ENCODE data around the gene RALGAPB. TPM values are rescaled to one million over a fixed set of nuclear protein-coding genes. Genes with fewer than 3 reads are reported as not detected.

The RALGAPB gene
- total RNA-seq, 1 experiment from 2014 or later = 24.0 TPM

- no peak overlapping the region for H3K9ac ChIP-seq (ENCODE audit: low read length)
- ChIA-PET CTCF (no interaction called here), POLR2A (no interaction called here), RAD21 (ENCODE audit: low non-redundant PET in 1 of 2, low total read pairs in 2 of 2, uncharacterized antibody in 2 of 2, unreplicated experiment in 2 of 2) (no interaction called here)
- BruUV-seq (replicated peaks) = no TSS peak
- no peaks in the 10 kb centered on the region for H3K79me2 ChIP-seq (ENCODE audit: insufficient read depth, low read length)
- H3K36me3 ChIP-seq (ENCODE audit: control insufficient read depth in 1 of 2, insufficient read depth in 2 of 2, low read length in 2 of 2) = no peaks in the 10 kb centered on the region
- DNase-seq (ENCODE audit: low read depth, low spot score) (no peak), ATAC-seq (no peak)
- no peak for TF ChIP-seq TCF7L2 (IDR thresholded peaks at IDR 0.05; ENCODE audit: borderline replicate concordance, extremely low read depth, insufficient read depth, insufficient read length)
- no peak overlapping the region for H2AFZ ChIP-seq (ENCODE audit: low read depth, low read length, poor library complexity, severe bottlenecking)
- H3K9me3 ChIP-seq (ENCODE audit: control insufficient read depth in 1 of 2, insufficient read depth in 1 of 2, low read depth in 1 of 2, low read length in 2 of 2) = no peaks in the 10 kb centered on the region
- H3K4me2 ChIP-seq (ENCODE audit: low read length) = no peak overlapping the region
- intact Hi-C loops (cut with micrococcal nuclease) = no loop called here
- H3K27ac ChIP-seq (ENCODE audit: low read depth, low read length) = no peak overlapping the region
- no peaks in the 10 kb centered on the region for H3K9me2 ChIP-seq (ENCODE audit: insufficient read depth)
- H4K20me1 ChIP-seq (ENCODE audit: insufficient read depth) = no peaks in the 10 kb centered on the region
- H3K4me1 ChIP-seq (ENCODE audit: control insufficient read depth in 1 of 2, insufficient read depth in 2 of 2, low read length in 2 of 2) = peaks cover 2 to 16% of the 10 kb centered on the region in 2 experiments; a peak in 2 of 4 replicates
- no peak overlapping the region for H3K4me3 ChIP-seq (replicated peaks in 1 of 2; ENCODE audit: low read depth in 1 of 2, low read length in 2 of 2)
- no peaks in the 10 kb centered on the region for H3K27me3 ChIP-seq (ENCODE audit: insufficient read depth, low read length)
Observed at GRCh38 chr20:38620441-38620840, 147.8 kb downstream of the RALGAPB start.

DNA sequence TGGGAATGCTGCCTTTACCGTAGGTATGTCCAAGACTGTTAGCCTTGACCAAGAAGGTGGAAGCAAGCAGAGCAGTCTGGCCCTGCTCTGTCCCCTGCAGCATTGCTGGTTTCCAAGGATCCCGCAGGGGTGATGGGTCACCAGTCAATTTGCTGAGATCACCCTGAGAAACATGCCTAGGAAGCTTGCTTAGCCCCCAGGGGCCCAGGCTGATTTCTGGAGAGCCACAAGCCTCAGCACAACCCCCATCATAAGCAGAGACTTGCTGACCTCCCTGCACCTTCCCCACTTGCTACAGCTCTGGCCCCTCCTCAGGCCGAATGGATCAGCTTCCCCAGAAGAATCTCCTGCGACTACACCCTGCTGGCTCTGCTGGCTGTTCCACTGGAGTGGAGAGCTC lies 150.4 kb downstream of the RALGAPB start:
- ChIA-PET POLR2A (no interaction called here), CTCF (no interaction called here), RAD21 (ENCODE audit: low non-redundant PET in 1 of 2, low total read pairs in 2 of 2, uncharacterized antibody in 2 of 2, unreplicated experiment in 2 of 2) (no interaction called here)
- Histone ChIP-seq H3K27me3 (ENCODE audit: insufficient read depth, low read length) (no peaks in the 10 kb centered on the region), H4K20me1 (ENCODE audit: insufficient read depth) (no peaks in the 10 kb centered on the region), H3K9me2 (ENCODE audit: insufficient read depth) (no peaks in the 10 kb centered on the region), H3K9ac (ENCODE audit: low read length) (no peak overlapping the region), H3K27ac (ENCODE audit: low read depth, low read length) (no peak overlapping the region), H3K4me2 (ENCODE audit: low read length) (no peak overlapping the region), H3K4me3 (replicated peaks in 1 of 2; ENCODE audit: low read depth in 1 of 2, low read length in 2 of 2) (no peak overlapping the region), H3K36me3 (ENCODE audit: control insufficient read depth in 1 of 2, insufficient read depth in 2 of 2, low read length in 2 of 2) (no peaks in the 10 kb centered on the region), H3K79me2 (ENCODE audit: insufficient read depth, low read length) (no peaks in the 10 kb centered on the region), H3K4me1 (ENCODE audit: control insufficient read depth in 1 of 2, insufficient read depth in 2 of 2, low read length in 2 of 2) (no peaks in the 10 kb centered on the region), H3K9me3 (ENCODE audit: control insufficient read depth in 1 of 2, insufficient read depth in 1 of 2, low read depth in 1 of 2, low read length in 2 of 2) (no peaks in the 10 kb centered on the region), H2AFZ (ENCODE audit: low read depth, low read length, poor library complexity, severe bottlenecking) (no peak overlapping the region)
- no peak for DNase-seq (ENCODE audit: low read depth, low spot score)
- intact Hi-C loops (cut with micrococcal nuclease) = no loop called here
- TF ChIP-seq EZH2phosphoT487 (IDR thresholded peaks at IDR 0.05; ENCODE audit: borderline replicate concordance) = no peak
- TF ChIP-seq SRF (IDR thresholded peaks at IDR 0.05; ENCODE audit: low read depth) = no peak
- no peak for TF ChIP-seq EZH2 (IDR thresholded peaks at IDR 0.05)
- no peak for TF ChIP-seq YY1 (IDR thresholded peaks at IDR 0.05; ENCODE audit: extremely low read depth, insufficient replicate concordance, low read depth, low read length)
- TF ChIP-seq FOSL1 (IDR thresholded peaks at IDR 0.05; ENCODE audit: low read depth) = no peak
- no peak for TF ChIP-seq CEBPB (IDR thresholded peaks at IDR 0.05; ENCODE audit: low read depth)
- no peak for TF ChIP-seq RAD21 (IDR thresholded peaks at IDR 0.05; ENCODE audit: low read depth)
- TF ChIP-seq TCF7L2 (IDR thresholded peaks at IDR 0.05; ENCODE audit: borderline replicate concordance, extremely low read depth, insufficient read depth, insufficient read length) = no peak
- no peak for TF ChIP-seq MAX (IDR thresholded peaks at IDR 0.05)
- TF ChIP-seq, protein P1, sequence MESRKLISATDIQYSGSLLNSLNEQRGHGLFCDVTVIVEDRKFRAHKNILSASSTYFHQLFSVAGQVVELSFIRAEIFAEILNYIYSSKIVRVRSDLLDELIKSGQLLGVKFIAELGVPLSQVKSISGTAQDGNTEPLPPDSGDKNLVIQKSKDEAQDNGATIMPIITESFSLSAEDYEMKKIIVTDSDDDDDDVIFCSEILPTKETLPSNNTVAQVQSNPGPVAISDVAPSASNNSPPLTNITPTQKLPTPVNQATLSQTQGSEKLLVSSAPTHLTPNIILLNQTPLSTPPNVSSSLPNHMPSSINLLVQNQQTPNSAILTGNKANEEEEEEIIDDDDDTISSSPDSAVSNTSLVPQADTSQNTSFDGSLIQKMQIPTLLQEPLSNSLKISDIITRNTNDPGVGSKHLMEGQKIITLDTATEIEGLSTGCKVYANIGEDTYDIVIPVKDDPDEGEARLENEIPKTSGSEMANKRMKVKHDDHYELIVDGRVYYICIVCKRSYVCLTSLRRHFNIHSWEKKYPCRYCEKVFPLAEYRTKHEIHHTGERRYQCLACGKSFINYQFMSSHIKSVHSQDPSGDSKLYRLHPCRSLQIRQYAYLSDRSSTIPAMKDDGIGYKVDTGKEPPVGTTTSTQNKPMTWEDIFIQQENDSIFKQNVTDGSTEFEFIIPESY (IDR thresholded peaks at IDR 0.05; ENCODE audit: extremely low read depth, insufficient replicate concordance, low read length) = no peak
- no peak for TF ChIP-seq ZNF274 (IDR thresholded peaks at IDR 0.05; ENCODE audit: low read depth, low read length)
- TF ChIP-seq EGR1 (IDR thresholded peaks at IDR 0.05; ENCODE audit: low read depth) = no peak
- TF ChIP-seq JUND (IDR thresholded peaks at IDR 0.05) = no peak
- TF ChIP-seq CTCF (IDR thresholded peaks at IDR 0.05 in 2 of 3, conservative IDR thresholded peaks at IDR 0.05 in 1 of 3; ENCODE audit: borderline replicate concordance in 1 of 3, insufficient read depth in 1 of 3, low read depth in 2 of 3, low read length in 2 of 3) = no peak
- no peak for TF ChIP-seq CBX3 (IDR thresholded peaks at IDR 0.05; ENCODE audit: low read depth)
- no peak for TF ChIP-seq POLR2AphosphoS5 (IDR thresholded peaks at IDR 0.05; ENCODE audit: low read depth, low read length)
- no peak for TF ChIP-seq ZFX (IDR thresholded peaks at IDR 0.05)
- no TSS peak for BruUV-seq (replicated peaks)
- no peak for ATAC-seq

Measured in HCT116 (cell line).